Frontal cortex (tissue), 4 donors: ENCODE results near the gene HMGXB4. TPM values are rescaled to one million over a fixed set of nuclear protein-coding genes. Genes with fewer than 3 reads are reported as not detected.

Experiments
- DNase-seq, 2 donors: peaks; one replicate each; pipeline ENCODE4 v3.0.0; 2012; ENCODE audit warnings: low spot score in 2 of 2
- FAIRE-seq: peaks from 2 replicates; lab custom pipeline; 2012; peaks lifted over from hg19 to GRCh38; lab: Jason Lieb, UNC
- small RNA-seq: library from RNA; depleted of rRNA; stranded (forward); fragments of <200 nt; gene quantifications from one replicate; pipeline ENCODE3, GENCODE V24; 2014
- total RNA-seq: library from RNA; depleted of rRNA; stranded (reverse); fragments of >200 nt; gene quantifications from one replicate; pipeline ENCODE4 v1.2.3, GENCODE V29; 2014
- donor health status: control.
- donor health status: control.
- donor health status: control.

HMGXB4 gene
- total RNA-seq, 1 donor from 2014 or later: 22.0 TPM

- FAIRE-seq: no peak
- DNase-seq: no peak
Measured at GRCh38 chr22:35343664-35344550, 86.6 kb downstream of the HMGXB4 start.

- no peak for FAIRE-seq
- no peak for DNase-seq
Measured at GRCh38 chr22:35344956-35345690, 87.8 kb downstream of the HMGXB4 start.

Small RNA genes within 50 kb of the gene (small RNA-seq; reads per million reads assigned to genes)
- gene MIR3909 (1.3 reads per million, percentile 74 among the genes with 10 or more reads in this experiment), gene MIR6069 (not detected), gene RNU7-167P (not detected)

Other genes starting within 250 kb of the HMGXB4 start
- not detected for gene ISX, start 191.3 kb upstream of the HMGXB4 start, total RNA-seq
- 6.9 TPM for gene TOM1, start 42.4 kb downstream of the HMGXB4 start, total RNA-seq
- 2.9 TPM for gene HMOX1, start 123.6 kb downstream of the HMGXB4 start, total RNA-seq
- 9.4 TPM for gene MCM5, start 142.6 kb downstream of the HMGXB4 start, total RNA-seq